ENCODE data around the gene ZNF574.

GRCh38 chr19:42129399-42130253, 53.7 kb downstream of the ZNF574 start:
- TF ChIP-seq EP300 (IDR thresholded peaks at IDR 0.05; ENCODE audit: borderline replicate concordance in 1 of 2, low read depth in 1 of 2, low read length in 1 of 2) (peak in 1 of 2 experiments; percentile 61; a peak in 2 of 4 replicates), CTCF (IDR thresholded peaks at IDR 0.05) (no peak), JUND (IDR thresholded peaks at IDR 0.05) (no peak), USF1 (IDR thresholded peaks at IDR 0.05; ENCODE audit: borderline replicate concordance, low read depth) (no peak), TAF1 (IDR thresholded peaks at IDR 0.05; ENCODE audit: borderline replicate concordance, low read depth, low read length) (no peak), NFIC (IDR thresholded peaks at IDR 0.05; ENCODE audit: borderline replicate concordance) (no peak; the same call in 1 of the 2 replicates)
